ENCODE measurements around the gene TBCK.

DNA sequence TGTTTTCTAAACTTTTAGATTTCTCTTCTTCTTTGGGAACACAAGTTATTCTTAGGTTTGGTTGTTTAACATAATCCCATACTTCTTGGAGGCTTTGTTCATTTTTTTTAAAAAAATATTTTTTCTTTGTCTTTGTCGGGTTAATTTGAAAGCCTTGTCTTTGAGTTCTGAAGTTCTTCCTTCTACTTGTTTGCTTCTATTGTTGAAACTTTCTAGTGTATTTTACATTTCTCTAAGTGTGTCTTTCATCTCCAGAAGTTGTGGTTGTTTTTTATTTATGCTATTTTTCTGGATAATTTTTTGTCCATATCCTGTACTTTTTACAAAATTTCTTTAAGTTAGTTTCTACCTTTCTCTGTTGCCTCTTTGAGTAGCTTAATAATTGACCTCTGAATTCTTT, 304.6 kb downstream of the TBCK start:
- TF ChIP-seq, protein P1, sequence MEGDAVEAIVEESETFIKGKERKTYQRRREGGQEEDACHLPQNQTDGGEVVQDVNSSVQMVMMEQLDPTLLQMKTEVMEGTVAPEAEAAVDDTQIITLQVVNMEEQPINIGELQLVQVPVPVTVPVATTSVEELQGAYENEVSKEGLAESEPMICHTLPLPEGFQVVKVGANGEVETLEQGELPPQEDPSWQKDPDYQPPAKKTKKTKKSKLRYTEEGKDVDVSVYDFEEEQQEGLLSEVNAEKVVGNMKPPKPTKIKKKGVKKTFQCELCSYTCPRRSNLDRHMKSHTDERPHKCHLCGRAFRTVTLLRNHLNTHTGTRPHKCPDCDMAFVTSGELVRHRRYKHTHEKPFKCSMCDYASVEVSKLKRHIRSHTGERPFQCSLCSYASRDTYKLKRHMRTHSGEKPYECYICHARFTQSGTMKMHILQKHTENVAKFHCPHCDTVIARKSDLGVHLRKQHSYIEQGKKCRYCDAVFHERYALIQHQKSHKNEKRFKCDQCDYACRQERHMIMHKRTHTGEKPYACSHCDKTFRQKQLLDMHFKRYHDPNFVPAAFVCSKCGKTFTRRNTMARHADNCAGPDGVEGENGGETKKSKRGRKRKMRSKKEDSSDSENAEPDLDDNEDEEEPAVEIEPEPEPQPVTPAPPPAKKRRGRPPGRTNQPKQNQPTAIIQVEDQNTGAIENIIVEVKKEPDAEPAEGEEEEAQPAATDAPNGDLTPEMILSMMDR (IDR thresholded peaks at IDR 0.05; ENCODE audit: extremely low read depth in 1 of 2, insufficient read depth in 1 of 2, low read depth in 1 of 2, low read length in 2 of 2), result no peak
- TF ChIP-seq JUN (IDR thresholded peaks at IDR 0.05; ENCODE audit: borderline replicate concordance, insufficient read depth, insufficient read length, low read depth) (no peak), POLR2A (IDR thresholded peaks at IDR 0.05; ENCODE audit: low read depth, low read length) (no peak), MYC (IDR thresholded peaks at IDR 0.05; ENCODE audit: low read depth, low read length) (no peak)
- TF ChIP-seq, protein P2, sequence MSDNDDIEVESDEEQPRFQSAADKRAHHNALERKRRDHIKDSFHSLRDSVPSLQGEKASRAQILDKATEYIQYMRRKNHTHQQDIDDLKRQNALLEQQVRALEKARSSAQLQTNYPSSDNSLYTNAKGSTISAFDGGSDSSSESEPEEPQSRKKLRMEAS (IDR thresholded peaks at IDR 0.05; ENCODE audit: insufficient read depth, insufficient read length), result no peak
